C4-2B (cell line): ENCODE measurements around the gene ANKH.

Source experiments
- H3K27ac ChIP-seq: fragments of 450-650 bp; 2 replicates; pipeline ENCODE4 v1.5.1; 2017
- CTCF ChIP-seq: fragments of 450-650 bp; conservative IDR thresholded peaks from 2 replicates; pipeline ENCODE4 v1.5.1; 2017; ENCODE audit warnings: mild to moderate bottlenecking
- ZFX ChIP-seq: fragments of 450-650 bp; IDR thresholded peaks from 2 replicates; pipeline ENCODE4 v1.6.1; 2017

ANKH gene

GRCh38 chr5:14660833-14661232 is 210.7 kb downstream of the ANKH start:
- H3K27ac ChIP-seq, result no peak overlapping the region
- TF ChIP-seq CTCF, result no peak
- no peak for TF ChIP-seq ZFX

GRCh38 chr5:14659821-14660607 is 211.6 kb downstream of the ANKH start:
- no peak for TF ChIP-seq CTCF
- no peak for TF ChIP-seq ZFX
- no peak overlapping the region for H3K27ac ChIP-seq

GRCh38 chr5:14656898-14657297 is 214.7 kb downstream of the ANKH start:
- no peak overlapping the region for H3K27ac ChIP-seq
- TF ChIP-seq CTCF (no peak), ZFX (no peak)

- H3K27ac ChIP-seq, result no peak overlapping the region
- no peak for TF ChIP-seq CTCF
- no peak for TF ChIP-seq ZFX
These were observed 216.3 kb downstream of the ANKH start for GRCh38 chr5:14655146-14655741.
